GM18909 (cell line): ENCODE data around the gene RNF44.
"Not testable (repeated sequence)": the region's sequence is repeated elsewhere in the genome, so short reads cannot be mapped to it uniquely, and the experiment has no call there.

Experiments
- ATAC-seq: cut with Tn5 transposase; IDR thresholded peaks from one replicate; pipeline ENCODE4 v1.9.1; 2021; ENCODE audit warnings: mild to moderate bottlenecking; ENCODE audit not compliant: unreplicated experiment, poor library complexity

RNF44 gene

GRCh38 chr5:176487160-176487559 is 50.0 kb downstream of the RNF44 start:
- ATAC-seq = not testable (repeated sequence)

DNA sequence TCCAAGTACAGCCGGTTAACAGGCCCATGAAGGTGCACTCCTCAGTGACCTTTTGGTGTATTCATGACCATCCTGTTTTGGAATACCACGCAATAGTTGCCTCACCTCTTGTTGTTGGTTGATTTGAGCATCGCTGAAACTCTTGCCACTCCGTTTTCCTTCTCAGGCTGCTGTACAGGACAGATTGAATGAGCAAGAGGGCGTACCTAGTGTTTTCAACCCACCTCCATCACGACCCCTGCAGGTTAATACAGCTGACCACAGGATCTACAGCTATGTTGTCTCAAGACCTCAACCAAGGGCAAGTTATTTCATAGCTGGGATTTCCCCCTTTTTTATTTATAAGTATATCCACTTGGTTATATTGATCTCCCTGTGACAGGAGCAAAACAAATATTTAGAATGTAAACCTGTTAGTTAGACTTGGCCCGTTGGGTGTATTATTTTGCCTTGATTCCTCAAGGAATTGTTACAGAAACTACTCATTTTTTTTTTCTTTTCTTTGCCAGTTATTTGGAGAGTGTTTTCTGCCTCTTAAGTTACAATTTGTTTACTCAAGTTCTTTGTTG is 50.9 kb downstream of the RNF44 start:
- no peak for ATAC-seq

- no peak for ATAC-seq
Measured at GRCh38 chr5:176485176-176485575, 52.0 kb downstream of the RNF44 start.

DNA sequence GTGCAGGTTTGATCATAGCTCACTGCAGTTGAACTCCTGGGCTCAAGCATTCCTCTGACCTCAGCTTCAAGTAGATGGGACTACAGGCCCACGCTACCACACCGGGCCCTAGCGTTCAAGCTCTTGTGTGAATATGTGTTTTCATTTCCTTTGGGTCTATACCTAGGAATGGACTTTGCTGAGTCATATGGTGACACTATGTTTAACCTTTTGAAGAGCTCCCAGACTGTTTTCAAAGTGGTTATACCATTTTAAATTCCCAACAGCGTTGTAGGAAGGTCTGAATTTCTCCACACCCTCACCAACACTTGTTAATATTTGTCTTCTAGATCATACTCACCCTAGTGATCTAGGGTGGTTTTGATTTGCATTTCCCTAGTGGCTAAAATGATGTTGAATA is 55.5 kb downstream of the RNF44 start:
- ATAC-seq = no peak
